Epidermal melanocyte (primary cell): ENCODE results near the gene STAP2.
"Not testable (repeated sequence)": the region's sequence is repeated elsewhere in the genome, so short reads cannot be mapped to it uniquely, and the experiment has no call there.

Experiments used
- DNase-seq: peaks from one replicate; pipeline ENCODE4 v3.0.0; 2011; ENCODE audit warnings: low spot score; ENCODE audit not compliant: insufficient read length

Gene STAP2

DNA sequence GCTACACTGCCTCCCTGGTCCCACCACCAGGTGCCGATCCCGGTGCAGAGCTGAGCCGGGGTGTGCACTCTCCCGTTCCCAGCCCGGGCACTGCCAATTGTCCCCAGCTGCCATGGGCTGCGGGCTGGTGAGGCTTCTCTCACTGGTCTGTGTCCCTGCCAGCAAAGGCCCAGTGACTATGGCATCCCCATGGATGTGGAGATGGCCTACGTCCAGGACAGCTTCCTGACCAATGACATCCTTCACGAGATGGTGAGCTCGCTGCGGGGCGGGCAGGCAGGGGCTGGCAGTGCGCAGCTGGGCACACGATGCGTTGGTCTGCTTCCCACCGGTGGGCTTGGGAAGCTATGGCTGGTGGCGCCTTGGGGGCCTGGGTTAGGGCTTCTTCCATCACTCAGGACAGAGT is 19.3 kb upstream of the STAP2 start:
- DNase-seq: no peak

DNA sequence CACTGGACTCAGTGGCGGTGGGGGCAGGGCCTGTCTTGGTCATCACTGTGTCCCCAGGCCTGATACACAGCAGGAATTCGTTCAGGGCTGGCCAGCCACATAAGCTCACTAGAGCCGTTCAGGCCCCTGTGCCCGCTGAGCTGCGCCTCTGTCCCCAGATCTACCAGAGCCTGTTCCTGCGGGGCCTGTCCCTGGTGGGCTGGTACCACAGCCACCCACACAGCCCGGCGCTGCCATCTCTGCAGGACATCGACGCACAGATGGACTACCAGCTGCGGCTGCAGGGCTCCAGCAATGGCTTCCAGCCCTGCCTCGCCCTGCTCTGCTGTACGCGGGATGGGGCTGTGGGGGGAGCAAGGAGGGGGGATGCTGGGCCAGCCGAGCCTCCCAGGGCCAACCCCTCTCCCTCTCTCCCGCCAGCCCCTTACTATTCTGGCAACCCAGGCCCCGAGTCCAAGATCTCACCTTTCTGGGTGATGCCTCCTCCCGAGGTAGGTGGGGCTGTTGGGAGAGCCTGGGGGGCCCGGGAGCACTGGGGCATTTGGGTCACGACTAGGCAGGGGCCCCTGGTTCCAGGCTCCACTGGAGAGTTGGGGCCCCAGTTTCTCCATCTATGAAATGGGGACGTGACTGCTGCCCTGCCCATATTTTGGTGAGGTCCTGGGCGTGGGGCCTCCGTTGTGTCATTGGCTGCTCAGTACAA is 18.6 kb upstream of the STAP2 start:
- no peak for DNase-seq

DNA sequence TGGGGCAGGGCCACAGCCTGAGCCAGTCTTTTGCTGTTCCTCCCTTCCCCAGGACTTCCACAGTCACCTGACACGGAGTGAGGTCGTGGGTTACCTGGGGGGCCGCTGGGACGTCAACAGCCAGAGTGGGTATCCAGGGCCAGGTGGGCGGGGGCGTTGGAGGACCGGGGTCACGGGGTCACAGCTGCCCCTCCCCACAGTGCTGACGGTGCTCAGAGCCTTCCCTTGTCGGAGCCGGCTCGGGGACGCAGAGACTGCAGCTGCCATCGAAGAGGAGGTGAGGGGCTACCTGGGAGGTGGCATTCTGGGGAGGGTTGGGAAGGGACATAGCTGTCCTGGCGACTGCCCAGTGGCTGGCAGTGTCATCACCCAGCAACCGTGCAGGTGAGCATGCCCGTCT is 16.3 kb upstream of the STAP2 start:
- DNase-seq: no peak

- DNase-seq: no peak
Observed at GRCh38 chr19:4354282-4354681, 15.7 kb upstream of the STAP2 start.

DNA sequence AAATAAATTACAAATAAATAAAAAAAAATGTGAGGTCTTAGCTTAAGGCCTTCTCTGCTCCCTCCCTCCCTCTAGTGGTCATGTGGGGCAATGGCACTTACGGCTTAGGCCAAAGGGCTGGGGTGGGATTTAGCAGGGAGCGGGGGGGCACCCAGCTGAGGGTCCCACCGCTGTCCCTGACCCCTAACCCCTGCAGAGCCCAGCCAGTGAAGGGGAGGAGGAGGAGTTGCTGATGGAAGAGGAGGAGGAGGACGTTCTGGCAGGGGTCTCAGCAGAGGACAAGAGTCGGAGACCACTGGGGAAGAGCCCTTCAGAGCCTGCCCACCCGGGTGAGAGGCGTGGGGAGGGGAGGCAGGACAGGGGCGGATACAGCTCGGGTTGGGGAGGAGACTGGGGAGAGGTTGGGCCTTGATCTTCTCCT is 14.1 kb upstream of the STAP2 start:
- peak; percentile 78 for DNase-seq

GRCh38 chr19:4350726-4351125 is 12.1 kb upstream of the STAP2 start:
- DNase-seq: peak; percentile 9

GRCh38 chr19:4350111-4350510 is 11.5 kb upstream of the STAP2 start:
- DNase-seq: no peak

DNA sequence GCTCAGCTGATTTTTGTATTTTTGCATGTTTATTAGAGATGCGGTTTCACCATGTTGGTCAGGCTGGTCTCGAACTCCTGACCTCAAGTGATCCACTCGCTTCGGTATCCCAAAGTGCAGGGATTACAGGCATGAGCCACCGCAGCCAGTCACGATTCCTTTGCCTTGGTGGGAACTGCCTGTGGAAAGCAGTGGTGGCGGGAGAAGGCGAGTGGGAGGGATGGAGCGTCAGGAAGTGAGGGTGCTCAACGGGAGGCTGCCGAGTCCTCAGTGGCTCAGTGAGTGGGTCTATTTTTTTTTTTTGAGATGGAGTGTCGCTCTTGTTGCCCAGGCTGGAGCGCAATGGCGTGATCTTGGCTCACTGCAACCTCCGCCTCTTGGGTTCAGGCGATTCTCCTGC is 10.6 kb upstream of the STAP2 start:
- not testable (repeated sequence) for DNase-seq

- DNase-seq: no peak
Observed at GRCh38 chr19:4347521-4347920, 8.9 kb upstream of the STAP2 start.

DNA sequence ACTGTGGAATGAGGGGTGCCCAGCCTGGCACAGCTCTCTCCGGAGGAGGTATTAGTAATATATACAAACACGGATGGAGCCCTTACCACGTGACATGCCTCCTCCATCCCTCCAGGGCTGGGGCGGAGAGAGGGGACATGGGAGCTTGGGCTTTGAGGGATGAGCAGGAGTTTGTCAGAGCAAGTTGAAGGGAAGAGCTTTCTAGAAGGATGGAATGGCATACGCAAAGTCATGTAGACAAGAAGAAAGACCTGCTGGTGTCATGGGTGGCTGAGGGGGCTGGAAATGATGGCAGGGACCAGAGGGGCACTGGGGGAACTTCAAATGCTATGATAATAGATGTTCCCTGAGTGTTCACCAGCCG is 7.4 kb upstream of the STAP2 start:
- no peak for DNase-seq

DNA sequence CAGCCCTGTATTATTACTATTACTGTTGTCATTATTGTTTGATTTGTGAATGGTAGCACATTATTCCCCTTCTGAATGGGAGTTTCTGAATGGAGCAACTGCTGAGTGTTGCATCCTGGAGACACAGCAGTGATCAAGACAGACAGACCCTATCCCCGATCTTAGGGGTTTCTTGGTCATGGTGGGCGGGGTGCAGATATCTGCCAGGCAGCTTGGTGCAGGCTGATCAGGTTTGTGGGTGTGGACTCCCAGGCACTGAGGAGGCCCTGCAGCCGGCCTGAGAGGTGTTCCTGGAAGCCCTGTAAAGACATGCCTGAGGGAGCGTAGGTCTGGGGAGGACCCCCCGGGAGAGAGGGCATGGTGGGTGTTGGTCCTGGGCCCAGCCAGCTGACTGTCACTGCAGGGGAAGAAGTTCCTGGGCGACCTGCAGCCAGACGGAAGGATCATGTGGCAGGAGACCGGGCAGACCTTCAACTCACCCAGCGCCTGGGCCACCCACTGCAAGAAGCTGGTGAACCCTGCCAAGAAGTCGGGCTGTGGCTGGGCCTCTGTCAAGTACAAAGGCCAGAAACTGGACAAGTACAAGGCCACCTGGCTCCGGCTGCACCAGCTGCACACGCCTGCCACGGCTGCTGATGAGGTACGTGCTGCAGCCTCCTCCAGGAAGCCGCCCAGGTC is 6.9 kb upstream of the STAP2 start:
- no peak for DNase-seq

DNA sequence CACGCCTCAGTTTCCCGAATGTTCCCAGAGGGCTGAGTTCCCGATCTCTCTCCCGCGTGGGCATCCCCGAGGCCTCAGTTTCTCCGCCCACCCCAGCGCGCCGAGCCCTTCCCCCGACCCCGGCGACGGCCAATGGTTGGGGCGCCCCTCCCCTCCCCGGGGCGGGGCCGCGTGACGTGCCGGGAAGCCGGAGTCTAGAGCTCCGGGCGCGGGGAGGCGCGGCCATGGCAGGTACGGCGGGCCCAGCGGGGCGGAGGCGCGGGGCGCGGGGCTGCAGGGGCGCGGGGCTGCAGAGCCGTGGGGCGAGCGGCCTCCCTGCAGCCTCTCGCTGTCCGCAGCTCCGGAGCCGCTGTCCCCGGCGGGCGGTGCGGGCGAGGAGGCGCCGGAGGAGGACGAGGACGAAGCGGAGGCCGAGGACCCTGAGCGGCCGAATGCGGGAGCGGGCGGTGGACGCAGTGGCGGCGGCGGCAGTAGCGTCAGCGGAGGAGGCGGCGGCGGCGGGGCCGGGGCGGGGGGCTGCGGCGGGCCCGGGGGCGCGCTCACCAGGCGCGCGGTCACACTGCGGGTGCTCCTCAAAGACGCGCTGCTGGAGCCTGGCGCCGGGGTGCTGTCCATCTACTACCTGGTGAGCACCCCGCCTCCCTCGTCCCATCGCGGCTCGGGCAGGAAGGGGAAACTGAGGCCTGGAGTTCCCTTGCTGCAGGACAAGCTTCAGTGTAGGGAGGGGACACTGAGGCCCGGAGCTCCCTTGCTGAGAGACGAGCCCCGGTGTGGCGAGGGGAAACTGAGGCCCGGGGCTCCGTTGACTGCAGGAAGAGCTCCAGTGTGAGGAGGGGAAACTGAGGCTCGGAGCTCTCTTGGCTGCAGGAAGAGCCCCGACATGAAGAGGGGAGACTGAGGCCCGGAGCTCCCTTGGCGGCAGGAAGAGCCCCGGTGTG is 5.0 kb upstream of the STAP2 start, which contains the start of gene MPND:
MPND (plus strand) TSS at position 193 of the 938 bp plus-strand sequence; CDS start at position 225, 32 bp downstream.
- peak; percentile 30 for DNase-seq

- peak; percentile 86 for DNase-seq
Observed at GRCh38 chr19:4342615-4343369, 4.2 kb upstream of the STAP2 start.

DNA sequence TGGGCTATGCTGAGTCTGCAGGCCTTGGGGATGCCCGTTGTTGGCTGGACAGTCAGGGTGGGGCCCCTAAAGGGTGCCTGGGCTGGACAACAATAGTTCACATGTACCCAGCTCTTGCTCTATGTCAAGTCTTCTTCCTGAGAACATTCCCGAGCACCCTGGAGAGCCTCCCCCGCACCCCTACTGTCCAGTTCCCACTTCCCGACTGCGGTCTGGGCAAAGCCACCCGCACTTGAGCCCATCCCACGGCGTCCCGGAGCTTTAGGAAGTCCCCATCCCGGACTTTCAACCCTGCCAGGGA is 3.6 kb upstream of the STAP2 start:
- no peak for DNase-seq

DNA sequence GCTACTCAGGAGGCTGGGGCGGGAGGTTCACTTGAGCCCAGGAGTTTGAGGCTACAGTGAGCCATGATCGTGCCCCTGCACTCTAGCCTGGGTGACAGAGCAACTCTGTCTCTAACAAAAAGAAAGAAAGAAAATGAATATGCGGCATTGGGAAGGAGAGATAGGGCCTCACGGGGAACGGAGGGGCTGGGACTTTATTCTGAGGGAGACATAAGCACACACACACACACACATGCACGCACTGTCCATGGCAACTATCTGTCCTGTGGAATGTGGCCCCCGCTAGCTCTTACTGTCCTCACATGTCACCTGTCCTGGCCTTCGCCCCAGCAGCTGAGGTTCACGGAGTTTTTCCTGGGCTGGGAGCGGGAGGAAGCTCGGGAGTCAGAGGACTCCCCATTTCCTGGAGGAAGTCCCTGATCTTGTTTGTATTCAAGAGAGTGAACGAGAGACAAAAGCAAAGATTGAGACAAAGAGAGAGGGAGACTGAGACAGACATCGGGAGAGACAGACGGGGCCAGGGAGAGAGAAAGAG is 654 bp downstream of the STAP2 start:
- DNase-seq: no peak

DNA sequence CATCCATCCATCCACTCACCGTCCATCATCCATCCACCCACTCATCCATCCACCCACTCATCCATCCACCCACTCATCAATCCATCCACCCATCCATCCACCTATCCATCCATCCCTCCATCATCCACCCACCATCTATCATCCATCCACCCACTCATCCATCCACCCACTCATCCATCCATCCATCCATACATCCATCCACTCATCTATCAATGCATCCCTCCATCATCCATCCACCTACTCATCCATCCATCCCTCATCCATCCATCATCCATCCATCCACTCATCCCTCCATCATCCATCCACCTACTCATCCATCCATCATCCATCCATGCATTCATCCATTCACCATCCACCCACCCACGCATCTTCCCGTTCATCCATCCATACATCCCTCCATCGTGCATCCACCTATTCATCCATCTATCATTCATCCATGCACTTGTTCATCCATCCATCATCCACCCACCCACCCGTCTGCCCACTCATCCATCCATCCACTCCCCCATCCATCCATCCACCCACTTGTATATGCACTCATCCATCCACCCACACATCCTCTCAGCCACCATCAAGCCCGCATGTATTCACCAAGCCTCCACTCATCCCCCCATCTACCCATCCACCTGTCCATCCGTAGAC is 3.6 kb downstream of the STAP2 start:
- no peak for DNase-seq

- no peak for DNase-seq
Observed at GRCh38 chr19:4329858-4330257, 8.8 kb downstream of the STAP2 start.

- DNase-seq: not testable (repeated sequence)
Observed at GRCh38 chr19:4328991-4329681, 9.5 kb downstream of the STAP2 start.

- DNase-seq: peak; percentile 81
Observed at GRCh38 chr19:4328243-4328990, 10.2 kb downstream of the STAP2 start.
